HG03039 (cell line): ENCODE results near the gene ACOX1.

Experiments
- ATAC-seq: cut with Tn5 transposase; IDR thresholded peaks from one replicate; pipeline ENCODE4 v1.9.1; 2021; ENCODE audit warnings: mild to moderate bottlenecking, moderate library complexity; ENCODE audit not compliant: unreplicated experiment

ACOX1 gene

DNA sequence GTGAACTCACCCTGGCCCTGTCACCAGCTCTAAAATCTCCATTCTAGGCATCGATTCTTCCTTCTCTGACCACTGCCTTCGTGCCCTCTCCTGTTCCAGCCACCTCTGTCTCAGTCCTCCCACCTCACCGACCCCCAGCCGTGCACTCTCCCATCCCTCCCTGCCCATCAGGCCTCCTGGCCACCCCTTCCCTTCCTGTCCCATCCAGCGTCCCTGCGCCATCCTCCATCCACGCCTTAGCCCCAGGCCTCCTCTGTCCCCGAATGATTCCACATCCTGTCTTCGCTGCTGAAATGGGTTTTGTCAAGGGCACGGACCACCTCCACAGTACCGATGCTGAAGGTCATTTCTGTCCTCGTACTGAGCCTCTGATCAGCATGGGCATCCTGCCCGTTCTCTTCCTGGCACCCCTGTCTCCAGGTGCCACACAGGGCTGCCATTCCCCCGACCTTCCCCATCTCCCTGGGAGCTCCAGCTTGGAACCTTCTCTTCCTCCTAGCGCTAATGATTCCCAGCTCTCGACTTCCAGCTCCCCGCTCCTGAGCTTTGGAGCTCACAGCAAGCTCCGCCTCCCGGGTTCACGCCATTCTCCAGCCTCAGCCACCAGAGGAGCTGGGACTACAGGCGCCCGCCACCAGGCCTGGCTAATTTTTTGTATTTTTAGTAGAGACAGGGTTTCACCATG is 84.8 kb downstream of the ACOX1 start:
- ATAC-seq = no peak

DNA sequence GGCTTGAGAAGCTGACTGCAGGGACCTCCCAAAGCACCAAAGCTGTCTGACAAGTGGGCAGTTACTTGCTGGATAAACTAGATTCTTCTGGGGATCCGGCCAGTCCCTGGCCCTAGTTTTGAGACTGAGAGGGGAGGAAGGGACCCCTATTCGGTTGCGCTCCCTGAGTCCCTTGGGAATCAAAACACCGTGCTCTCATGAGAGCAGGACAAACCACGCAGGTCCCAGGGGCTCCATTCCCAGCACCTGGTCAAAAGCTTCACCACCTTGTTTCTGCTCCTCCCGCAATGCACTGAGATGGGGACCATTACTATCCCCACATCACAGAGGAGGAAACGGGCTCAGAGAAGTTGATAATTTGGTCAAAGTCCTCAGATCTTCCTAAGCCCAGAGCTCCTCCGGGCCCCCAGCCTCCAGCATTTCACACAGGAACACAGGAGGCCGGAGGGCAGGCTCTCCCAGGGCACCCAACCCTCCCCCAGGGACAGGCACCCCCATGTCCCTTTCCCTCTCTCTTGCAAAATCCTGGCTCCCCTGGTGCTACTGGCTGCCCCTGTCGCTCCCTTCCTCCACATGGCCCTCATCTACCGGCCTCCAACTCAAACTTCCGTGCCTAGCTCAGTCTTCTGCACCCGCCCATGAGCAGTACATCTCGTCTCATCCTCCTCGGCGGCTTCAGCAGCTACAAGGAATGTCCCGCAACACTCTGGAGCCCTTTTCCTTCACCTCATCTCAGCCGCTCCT is 85.5 kb downstream of the ACOX1 start:
- no peak for ATAC-seq

DNA sequence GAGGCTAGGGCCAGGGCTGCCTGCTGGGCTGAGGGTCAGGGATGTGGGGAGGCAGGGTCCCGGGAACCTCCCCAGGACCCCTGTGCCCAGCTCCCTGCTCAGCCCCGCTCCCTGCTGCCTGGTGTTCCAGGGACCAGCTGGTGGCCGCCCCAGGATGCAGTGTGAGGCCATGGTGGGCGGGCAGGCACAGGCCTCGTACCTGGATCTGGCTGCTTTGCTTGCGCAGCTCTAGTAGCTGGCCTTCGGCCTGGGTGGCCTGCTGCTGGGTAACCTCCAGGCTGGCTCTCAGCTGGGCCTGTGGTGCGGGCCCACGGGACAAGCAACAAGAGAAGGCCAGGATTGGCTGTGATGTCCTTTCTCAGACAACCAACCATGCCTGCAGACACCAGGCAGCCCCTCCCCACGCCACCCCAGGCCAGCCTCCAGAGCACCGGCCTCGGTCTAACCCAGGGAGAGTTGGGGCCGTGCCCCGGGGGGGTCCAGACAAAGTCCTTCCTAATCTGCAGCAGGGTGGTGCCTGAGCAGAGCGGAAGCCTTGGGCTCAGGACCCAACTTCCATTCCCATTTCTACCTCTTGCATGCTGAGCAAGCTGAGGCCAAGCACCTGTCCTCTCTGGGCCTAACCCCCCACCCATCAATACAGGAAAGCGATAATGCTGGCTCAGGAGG is 86.3 kb downstream of the ACOX1 start:
- ATAC-seq = no peak

DNA sequence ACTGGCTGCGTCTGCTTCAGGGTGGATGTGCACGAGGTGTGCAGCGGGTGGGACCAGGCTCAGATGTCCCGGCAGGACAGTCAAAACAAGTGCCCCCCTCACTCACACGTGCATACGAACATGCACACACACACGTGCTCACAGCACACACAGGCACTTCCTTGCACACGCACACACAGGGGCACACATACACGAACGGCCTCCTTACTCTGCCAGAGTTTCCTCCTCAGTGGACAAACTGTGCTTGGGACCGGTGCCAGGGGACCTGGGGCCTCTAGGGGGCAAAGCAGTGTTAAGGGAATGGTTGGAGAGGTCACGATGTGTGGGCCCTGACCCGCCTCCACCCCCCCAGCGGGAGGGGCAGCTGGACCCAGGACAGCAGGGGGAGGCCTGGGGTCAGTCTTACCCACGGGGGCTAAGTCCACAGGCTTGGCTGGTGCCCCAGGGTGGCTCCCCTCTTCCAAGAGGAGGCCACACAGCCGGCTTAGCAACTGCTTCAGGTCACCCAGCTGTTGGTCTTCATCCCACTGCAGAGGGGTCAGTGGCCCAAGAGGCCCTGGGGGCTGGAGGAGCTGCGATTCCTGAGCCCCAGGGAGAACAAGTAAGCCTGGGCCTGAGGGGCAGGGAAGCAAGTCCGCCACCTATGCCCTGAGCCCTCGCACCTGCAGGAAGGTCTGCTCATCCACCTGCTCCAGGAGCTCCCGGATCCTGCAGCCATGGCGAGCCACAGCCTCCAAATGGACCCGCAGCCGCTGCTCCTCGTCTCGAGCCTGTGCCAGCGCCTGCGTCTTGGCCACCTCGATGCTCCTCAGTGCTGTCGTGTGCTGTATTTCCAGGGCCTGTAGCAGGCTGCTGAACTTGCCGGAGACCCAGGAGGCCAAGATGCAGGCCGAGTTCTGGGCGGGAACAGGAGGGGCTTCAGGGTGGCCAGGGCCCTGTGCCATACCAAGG is 87.1 kb downstream of the ACOX1 start:
- ATAC-seq = no peak
